SK-N-SH treated with all-trans-retinoic acid at 6 μM for 48 hours (cell line): ENCODE measurements around the gene CDKN2AIPNL.

Experiments used
- CREB5 ChIP-seq: fragments of 250-450 bp; sonication (Bioruptor Pico); IDR thresholded peaks from 2 replicates; pipeline ENCODE4 v1.5.1; 2020; ENCODE audit warnings: low read depth, mild to moderate bottlenecking, moderate library complexity
- OSR1 ChIP-seq: fragments of 250-450 bp; sonication (Bioruptor Pico); IDR thresholded peaks from 2 replicates; pipeline ENCODE4 v1.8.0; 2022; ENCODE audit warnings: moderate library complexity, mild to moderate bottlenecking, inconsistent platforms
- RARB ChIP-seq: fragments of 250-450 bp; sonication (Bioruptor Pico); IDR thresholded peaks from 2 replicates; pipeline ENCODE4 v1.8.0; 2021; ENCODE audit warnings: mild to moderate bottlenecking, moderate library complexity
- TCF4 ChIP-seq: fragments of 250-450 bp; sonication (Bioruptor Pico); IDR thresholded peaks from 2 replicates; pipeline ENCODE4 v1.8.0; 2021; ENCODE audit warnings: mild to moderate bottlenecking, moderate library complexity, borderline replicate concordance
- ZFP30 ChIP-seq: fragments of 450-650 bp; formaldehyde crosslinking; IDR thresholded peaks from 2 replicates; pipeline ENCODE4 v1.5.0; 2022; ENCODE audit warnings: mild to moderate bottlenecking, moderate library complexity

- TF ChIP-seq CREB5 (CRISPR knock-in tag) (no peak), TCF4 (CRISPR knock-in tag) (no peak), OSR1 (CRISPR knock-in tag) (no peak), RARB (CRISPR knock-in tag) (no peak), ZFP30 (no peak)
These were observed 37.5 kb upstream of the CDKN2AIPNL start for GRCh38 chr5:134449167-134449566.
